GM21360 (cell line): ENCODE results near the gene ZNF664.

Experiments used
- ATAC-seq: cut with Tn5 transposase; IDR thresholded peaks from one replicate; pipeline ENCODE4 v1.9.1; 2021; ENCODE audit warnings: mild to moderate bottlenecking, moderate library complexity; ENCODE audit not compliant: unreplicated experiment

ZNF664 gene

GRCh38 chr12:123972457-123973401 lies at the start of gene ZNF664, which contains the start of gene CCDC92:
TSS of gene ZNF664 (plus strand) at chr12:123973215. CDS start at chr12:124012145, 38,930 bp downstream.
TSS of gene CCDC92 (minus strand) at chr12:123972831. CDS start at chr12:123944305, 28,526 bp downstream.
- ATAC-seq, result peak; percentile 78

- no peak for ATAC-seq
Measured at GRCh38 chr12:123923927-123924326, 49.1 kb upstream of the ZNF664 start.

- ATAC-seq, result no peak
Measured at GRCh38 chr12:123924539-123924938, 48.5 kb upstream of the ZNF664 start.

- no peak for ATAC-seq
Measured at GRCh38 chr12:123928274-123928865, 44.6 kb upstream of the ZNF664 start.

GRCh38 chr12:123928897-123929296 lies 44.1 kb upstream of the ZNF664 start:
- ATAC-seq, result no peak

GRCh38 chr12:123929946-123930583 lies 43.0 kb upstream of the ZNF664 start:
- no peak for ATAC-seq

- ATAC-seq, result no peak
Measured at GRCh38 chr12:123931686-123932321, 41.2 kb upstream of the ZNF664 start.

- ATAC-seq, result no peak
Measured at GRCh38 chr12:123933214-123933613, 39.8 kb upstream of the ZNF664 start.

GRCh38 chr12:123934016-123934620 lies 38.9 kb upstream of the ZNF664 start:
- no peak for ATAC-seq

GRCh38 chr12:123934829-123935228 lies 38.2 kb upstream of the ZNF664 start:
- no peak for ATAC-seq

GRCh38 chr12:123935956-123936355 lies 37.1 kb upstream of the ZNF664 start:
- ATAC-seq, result no peak

GRCh38 chr12:123936471-123936870 lies 36.5 kb upstream of the ZNF664 start:
- ATAC-seq, result no peak

GRCh38 chr12:123936956-123937706 lies 35.9 kb upstream of the ZNF664 start:
- ATAC-seq, result no peak

- no peak for ATAC-seq
Measured at GRCh38 chr12:123937707-123938591, 35.1 kb upstream of the ZNF664 start.

- no peak for ATAC-seq
Measured at GRCh38 chr12:123938679-123939480, 34.1 kb upstream of the ZNF664 start.

- no peak for ATAC-seq
Measured at GRCh38 chr12:123939716-123940626, 33.0 kb upstream of the ZNF664 start.

- ATAC-seq, result no peak
Measured at GRCh38 chr12:123940627-123940966, 32.4 kb upstream of the ZNF664 start.
